Muscle of leg (tissue), 11 donors: ENCODE data around the gene SLC26A6. TPM values are rescaled to one million over a fixed set of nuclear protein-coding genes. Genes with fewer than 3 reads are reported as not detected.

Source experiments
- DNase-seq: peaks from one replicate; pipeline ENCODE4 v3.0.0; 2013
- H3K27ac ChIP-seq: one replicate; pipeline ENCODE4 v1.5.1; 2013; ENCODE audit warnings: mild to moderate bottlenecking, low read length, control low read depth
- H3K27me3 ChIP-seq: one replicate; pipeline ENCODE4 v1.6.1; 2013; ENCODE audit warnings: low read length; ENCODE audit not compliant: control insufficient read depth, insufficient read depth
- H3K36me3 ChIP-seq: one replicate; pipeline ENCODE4 v1.6.1; 2013; ENCODE audit warnings: low read length; ENCODE audit not compliant: control insufficient read depth, insufficient read depth
- H3K4me1 ChIP-seq: one replicate; pipeline ENCODE4 v1.6.1; 2013; ENCODE audit warnings: low read length; ENCODE audit not compliant: control insufficient read depth, insufficient read depth
- H3K4me3 ChIP-seq: one replicate; pipeline ENCODE4 v1.5.1; 2013; ENCODE audit warnings: low read length, control low read depth
- H3K9me3 ChIP-seq: replicated peaks from 2 replicates; pipeline ENCODE4 v1.6.1; 2013; ENCODE audit warnings: low read depth, low read length; ENCODE audit not compliant: control insufficient read depth
- WGBS: methylation state at CpG from one replicate; pipeline ENCODE4 v1.1.5; 2013; ENCODE audit warnings: missing lambda C conversion rate; ENCODE audit not compliant: insufficient coverage; 5-methylcytosine and 5-hydroxymethylcytosine counted together
- polyA plus RNA-seq, 8 donors: library from polyadenylated mRNA; unstranded; fragments of 120-200 nt; gene quantifications; one replicate each; pipeline versions ENCODE4 v1.2.1 to v1.2.3, GENCODE V29; 2013; ENCODE audit warnings: inconsistent platforms in 1 of 8, low replicate concordance in 1 of 8; ENCODE audit not compliant: insufficient read length in 8 of 8, insufficient read depth in 1 of 8
- total RNA-seq: library from RNA; stranded (reverse); fragments of 120-200 nt; gene quantifications from one replicate; pipeline ENCODE4 v1.2.4, GENCODE V29; 2013

Gene SLC26A6
- total and polyA plus RNA-seq, 9 donors: 7.9 to 12.6 (median 9.8) TPM

DNA sequence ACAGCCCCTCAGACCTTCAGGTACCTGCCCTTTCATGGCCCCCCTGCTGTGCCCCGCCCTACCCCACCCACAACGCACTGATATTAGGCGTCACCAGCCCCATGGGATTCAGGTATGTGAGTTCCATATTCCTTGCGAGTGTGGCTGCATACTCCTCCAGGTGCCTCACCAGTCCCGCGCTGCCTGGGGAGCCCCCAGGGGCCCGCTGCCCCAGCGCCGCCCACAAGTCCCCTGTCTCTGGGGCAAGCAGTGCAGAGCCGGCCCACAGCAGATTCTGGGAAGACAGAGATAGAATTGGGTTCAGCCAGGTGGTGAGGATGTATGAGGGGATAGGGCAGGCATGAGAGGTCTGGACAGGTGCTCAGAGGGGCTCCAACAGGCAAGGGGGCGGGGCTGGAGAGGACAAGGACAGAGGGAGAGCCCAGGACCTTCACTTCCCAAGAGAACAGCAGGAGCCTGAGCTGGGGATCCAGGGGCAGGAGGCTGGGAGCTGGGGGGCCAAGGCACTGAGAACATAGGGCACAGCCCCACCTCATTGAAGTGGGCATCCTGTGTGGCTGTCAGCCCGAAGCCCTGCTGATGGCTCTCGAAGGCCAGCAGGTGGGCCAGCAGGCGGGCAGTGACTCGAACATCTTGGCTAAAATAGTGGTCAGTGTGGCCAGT is 13.1 kb upstream of the SLC26A6 start:
- Histone ChIP-seq H3K27me3 (no peaks in the 10 kb centered on the region), H3K9me3 (no peaks in the 10 kb centered on the region), H3K36me3 (no peaks in the 10 kb centered on the region), H3K4me1 (no peaks in the 10 kb centered on the region), H3K4me3 (no peak overlapping the region), H3K27ac (no peak overlapping the region)
- no peak for DNase-seq
- WGBS: 88% methylated on average over 12 of the region's 15 CpGs

DNA sequence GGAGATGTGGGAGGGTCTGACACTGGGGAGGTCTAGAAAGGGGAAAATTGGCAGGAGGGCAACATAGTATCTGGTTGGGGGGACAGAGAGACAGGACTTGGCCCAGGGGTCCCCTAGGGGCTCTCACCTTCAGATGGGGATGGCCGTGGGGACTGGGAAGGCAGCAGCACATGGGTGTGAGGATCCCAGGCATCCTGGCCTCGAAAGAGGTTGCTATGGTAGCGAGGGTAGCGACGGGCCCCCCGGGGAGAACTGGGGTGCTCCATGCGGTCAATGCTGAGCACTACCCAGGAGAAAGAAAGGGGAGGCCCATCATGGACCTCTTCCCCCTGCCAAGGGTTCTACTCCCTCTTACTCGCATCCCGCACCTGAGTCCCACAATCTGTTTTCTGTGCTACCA is 12.5 kb upstream of the SLC26A6 start:
- Histone ChIP-seq H3K4me1 (no peaks in the 10 kb centered on the region), H3K9me3 (no peaks in the 10 kb centered on the region), H3K27ac (no peak overlapping the region), H3K27me3 (no peaks in the 10 kb centered on the region), H3K4me3 (no peak overlapping the region), H3K36me3 (no peaks in the 10 kb centered on the region)
- 72% methylated on average over 3 of the region's 9 CpGs for WGBS
- DNase-seq: no peak

DNA sequence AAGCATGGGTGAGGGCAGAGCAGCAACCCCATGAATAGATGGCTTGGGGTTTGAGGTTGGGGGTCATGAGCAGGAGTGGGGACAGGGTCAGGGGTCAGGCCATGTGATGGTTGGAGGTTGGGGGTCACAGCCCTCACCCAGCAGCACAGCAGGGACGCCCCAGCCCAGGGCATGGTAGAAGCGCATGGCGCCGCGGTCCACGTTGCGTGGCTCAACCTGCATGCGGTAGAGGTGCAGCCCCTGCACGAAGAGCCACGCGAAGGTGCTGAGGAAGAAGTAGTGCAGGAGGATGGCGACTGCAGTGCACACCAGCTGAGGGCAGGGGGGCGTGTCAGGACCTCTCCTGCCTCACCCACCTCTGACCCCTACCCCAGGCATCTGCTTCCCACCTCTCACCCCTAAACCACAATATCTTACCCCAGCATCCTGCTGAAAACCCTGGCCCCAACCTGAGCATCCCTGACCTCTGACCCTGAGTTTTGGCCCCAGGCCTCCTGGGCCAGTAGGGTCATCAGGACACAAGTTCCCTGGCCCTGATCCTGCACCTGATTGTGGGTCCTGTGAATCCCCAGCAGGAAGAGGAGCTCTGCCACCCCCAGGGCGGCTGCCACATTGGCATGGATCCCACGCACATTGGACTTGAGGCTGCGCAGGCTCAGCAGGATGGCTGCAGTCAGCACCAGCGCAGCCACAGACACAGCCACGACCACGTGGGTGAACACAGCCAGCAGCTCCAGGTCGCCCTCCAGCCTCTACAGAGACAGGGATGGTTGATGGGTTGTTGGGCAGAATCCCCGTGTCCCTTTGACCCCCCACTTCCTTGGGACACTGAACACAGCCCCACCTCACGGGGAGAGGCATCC is 9.9 kb upstream of the SLC26A6 start:
- 92% methylated on average over 16 of the region's 22 CpGs for WGBS
- Histone ChIP-seq H3K9me3 (no peaks in the 10 kb centered on the region), H3K27ac (no peak overlapping the region), H3K36me3 (no peaks in the 10 kb centered on the region), H3K4me1 (no peaks in the 10 kb centered on the region), H3K4me3 (no peak overlapping the region), H3K27me3 (peaks cover 2% of the 10 kb centered on the region)
- DNase-seq: no peak

DNA sequence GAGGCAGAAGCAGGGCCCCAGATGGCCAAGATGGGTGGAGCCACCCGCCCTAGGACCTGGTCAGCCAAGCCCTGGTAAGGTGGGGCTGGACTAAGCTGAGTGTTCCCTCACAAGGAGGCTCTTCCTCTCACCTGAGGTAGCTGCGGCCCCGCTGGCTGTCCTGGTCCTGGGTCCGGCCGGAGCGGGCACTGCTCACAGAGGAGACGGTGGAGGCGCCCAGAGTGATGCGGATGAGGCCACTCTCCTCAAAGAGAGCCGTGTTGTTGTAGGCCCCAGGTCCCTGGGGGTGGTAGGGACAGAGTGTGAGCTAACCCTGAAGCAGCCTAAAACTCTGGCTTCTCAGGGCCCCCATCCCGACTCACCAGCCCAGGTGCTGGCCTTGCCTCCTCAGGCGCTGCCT is 7.3 kb upstream of the SLC26A6 start:
- 90% methylated on average over 12 of the region's 12 CpGs for WGBS
- no peak overlapping the region for H3K4me3 ChIP-seq

DNA sequence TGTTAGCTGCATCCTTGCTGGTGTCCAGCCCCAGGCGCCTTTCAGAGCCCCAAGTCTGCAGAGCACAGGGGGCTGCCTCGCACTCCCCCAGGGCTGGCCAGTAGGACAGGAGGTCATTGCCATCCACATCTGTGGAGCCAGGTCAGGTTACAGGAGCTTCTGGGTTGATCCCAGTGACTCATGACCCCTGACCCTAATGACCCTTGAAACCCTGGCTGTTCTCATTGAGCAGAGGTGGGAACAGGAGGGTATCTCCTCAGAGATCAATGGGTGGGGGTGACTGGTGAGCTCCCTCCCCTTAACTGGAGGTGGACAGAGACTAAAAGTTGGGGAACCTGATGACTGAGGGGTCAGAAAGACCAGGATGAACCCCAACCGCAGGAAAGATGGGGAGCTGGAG is 6.1 kb upstream of the SLC26A6 start:
- Histone ChIP-seq H3K36me3 (no peaks in the 10 kb centered on the region), H3K4me1 (peaks cover 4% of the 10 kb centered on the region), H3K9me3 (no peaks in the 10 kb centered on the region), H3K27ac (no peak overlapping the region), H3K27me3 (peaks cover 3% of the 10 kb centered on the region), H3K4me3 (no peak overlapping the region)
- WGBS: 68% methylated on average over 3 of the region's 3 CpGs
- no peak for DNase-seq

More for the DNA sequence above, 7.3 kb upstream of the SLC26A6 start:
- Histone ChIP-seq H3K4me1 (no peaks in the 10 kb centered on the region), H3K36me3 (no peaks in the 10 kb centered on the region), H3K27ac (no peak overlapping the region), H3K9me3 (no peaks in the 10 kb centered on the region), H3K27me3 (peaks cover 3% of the 10 kb centered on the region)
- DNase-seq: no peak

DNA sequence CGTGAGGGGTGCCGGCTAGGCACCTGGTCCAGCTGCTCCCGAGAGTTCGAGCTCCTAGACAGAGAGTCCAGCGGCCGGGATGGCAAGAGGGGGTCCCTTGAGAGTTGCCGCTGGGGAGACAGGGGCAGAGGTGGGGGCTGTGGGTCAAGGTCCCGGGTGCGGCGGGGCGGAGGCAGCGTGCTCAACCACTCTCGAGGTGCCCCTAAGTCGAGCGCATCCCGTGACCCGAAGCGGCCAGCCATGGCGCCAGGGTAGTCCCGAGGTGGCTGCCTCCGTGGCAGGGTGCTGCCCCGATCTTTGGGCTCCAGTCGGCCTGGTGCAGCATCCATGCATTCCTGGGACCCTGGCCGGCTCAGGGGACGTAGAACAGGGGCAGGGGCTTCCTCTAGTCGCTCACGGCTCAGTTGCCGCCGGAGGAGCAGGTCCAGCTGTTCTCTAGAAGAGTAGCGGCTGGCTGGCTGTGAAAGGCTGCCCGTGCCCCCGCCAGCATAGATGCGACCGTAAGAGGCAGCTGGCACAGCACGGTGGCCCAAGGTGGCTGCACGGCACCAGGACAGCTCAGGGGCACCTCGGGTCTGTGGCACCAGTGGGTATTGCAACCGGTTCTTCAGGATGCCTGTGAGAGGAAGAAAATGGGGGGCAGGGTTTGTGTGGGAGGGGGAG is 4.8 kb upstream of the SLC26A6 start:
- H3K27me3 ChIP-seq: peaks cover 3% of the 10 kb centered on the region
- no peak for DNase-seq
- no peaks in the 10 kb centered on the region for H3K36me3 ChIP-seq
- H3K27ac ChIP-seq: no peak overlapping the region
- H3K4me1 ChIP-seq: peaks cover 13% of the 10 kb centered on the region
- no peak overlapping the region for H3K4me3 ChIP-seq
- H3K9me3 ChIP-seq: no peaks in the 10 kb centered on the region
- 82% methylated on average over 33 of the region's 38 CpGs for WGBS

DNA sequence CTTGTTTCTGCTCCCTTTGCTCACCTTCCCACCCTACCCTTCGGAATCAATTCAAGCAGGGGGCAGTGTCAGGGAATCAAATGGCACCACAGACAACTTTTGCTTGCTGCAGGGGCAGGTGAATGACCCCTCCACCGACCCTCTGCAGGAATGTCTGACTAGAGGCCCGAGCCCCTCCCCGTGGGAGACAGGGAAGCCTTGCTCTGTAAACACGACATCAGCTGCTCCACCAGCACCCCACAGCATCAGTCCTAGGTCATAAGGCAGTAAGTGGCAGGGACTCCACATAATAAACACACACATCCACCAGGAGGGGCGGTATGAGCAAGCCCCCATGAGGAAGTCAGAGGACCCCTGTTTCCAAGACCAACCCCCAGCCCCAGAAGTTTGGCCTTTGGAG is 2.0 kb upstream of the SLC26A6 start:
- H3K9me3 ChIP-seq: no peaks in the 10 kb centered on the region
- 40% methylated on average over 5 of the region's 6 CpGs for whole genome bisulfite sequencing
- no peak overlapping the region for H3K27ac ChIP-seq
- no peak overlapping the region for H3K4me3 ChIP-seq
- peaks cover 4% of the 10 kb centered on the region for H3K36me3 ChIP-seq
- H3K4me1 ChIP-seq: peaks cover 24% of the 10 kb centered on the region
- peaks cover 3% of the 10 kb centered on the region for H3K27me3 ChIP-seq
- DNase-seq: no peak

DNA sequence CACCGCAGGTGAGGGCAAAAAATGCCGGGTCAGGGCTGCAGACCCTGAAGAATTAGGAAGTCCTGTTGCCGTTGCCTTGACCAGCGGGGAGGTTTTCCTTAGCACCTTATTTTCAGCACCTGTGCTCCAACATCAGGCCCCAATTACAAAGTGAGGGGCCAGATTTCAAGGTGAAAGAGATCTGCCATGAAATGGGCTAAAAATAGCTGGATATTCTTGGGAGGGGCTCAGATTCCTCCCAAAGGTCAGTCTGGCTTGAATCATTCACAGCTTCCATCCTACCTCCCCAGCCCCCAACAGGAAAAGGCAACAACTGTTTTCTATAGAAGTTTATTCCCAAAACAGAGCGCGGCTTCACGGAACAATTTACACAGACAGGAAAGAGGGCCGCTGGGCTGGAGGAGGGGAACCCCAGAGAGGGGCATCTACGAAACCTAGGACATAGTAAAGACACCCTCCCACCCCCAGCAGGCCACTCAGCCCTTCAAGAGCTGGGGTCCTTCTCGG is 941 bp upstream of the SLC26A6 start:
- H3K9me3 ChIP-seq: no peaks in the 10 kb centered on the region
- peaks cover 3% of the 10 kb centered on the region for H3K27me3 ChIP-seq
- DNase-seq: peak; percentile 67
- H3K27ac ChIP-seq: peak overlapping the region; percentile 91
- WGBS: 13% methylated on average over 3 of the region's 10 CpGs
- H3K4me3 ChIP-seq: peak overlapping the region; percentile 87
- peaks cover 25% of the 10 kb centered on the region for H3K4me1 ChIP-seq
- H3K36me3 ChIP-seq: peaks cover 12% of the 10 kb centered on the region

DNA sequence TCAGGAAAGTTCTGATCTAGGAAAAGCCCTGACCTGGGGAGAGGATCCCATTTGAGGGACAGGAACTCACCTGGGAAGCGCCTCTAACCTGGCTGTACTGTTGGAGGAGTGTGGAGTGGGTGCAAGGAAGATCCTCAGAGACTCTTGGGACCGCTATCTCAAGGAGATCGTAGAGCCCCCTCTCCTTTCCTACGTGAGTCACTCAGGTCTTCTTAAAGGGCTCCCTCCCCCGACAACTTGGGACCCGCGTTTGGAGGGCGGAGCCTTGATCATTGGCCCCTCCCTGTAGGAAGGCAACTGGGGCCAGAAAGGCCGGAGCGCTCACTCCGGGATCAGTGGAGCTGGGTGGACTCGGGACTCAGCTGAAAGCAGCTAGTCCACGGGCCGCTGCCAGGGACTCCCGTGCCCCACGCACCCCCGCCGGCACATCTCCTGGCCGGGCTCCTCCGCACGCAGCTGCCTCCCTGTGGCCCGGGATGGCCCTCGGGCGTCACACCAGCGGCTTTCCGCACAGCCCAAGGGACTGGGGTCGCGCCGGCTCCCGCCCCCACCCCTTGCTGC is 520 bp downstream of the SLC26A6 start:
- Histone ChIP-seq H3K4me3 (peak overlapping the region; percentile 87), H3K4me1 (peaks cover 27% of the 10 kb centered on the region), H3K27me3 (no peaks in the 10 kb centered on the region), H3K36me3 (peaks cover 24% of the 10 kb centered on the region), H3K27ac (peak overlapping the region; percentile 62), H3K9me3 (no peaks in the 10 kb centered on the region)
- peak; percentile 58 for DNase-seq
- WGBS: under 1% methylated on average over 27 of the region's 30 CpGs

DNA sequence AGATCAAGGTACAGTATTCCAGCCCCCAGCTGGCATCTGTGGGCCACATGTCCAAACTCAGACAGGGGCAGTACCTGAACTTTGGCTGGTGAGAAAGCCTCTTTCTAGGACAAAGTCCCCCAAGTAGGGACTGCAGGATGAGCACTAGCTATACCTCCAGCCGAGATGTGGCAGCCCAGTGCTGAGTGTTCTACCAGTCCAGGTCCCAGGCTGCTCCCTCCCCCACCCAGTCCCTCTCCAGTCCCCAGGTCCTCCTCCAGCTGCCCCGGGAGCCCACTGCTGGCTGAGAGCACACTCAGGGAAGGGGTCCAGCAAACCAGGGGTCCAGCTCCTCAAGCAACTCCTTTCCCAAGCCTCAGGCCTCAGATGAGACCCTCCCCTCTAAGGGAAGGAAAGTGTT is 1.5 kb downstream of the SLC26A6 start:
- Histone ChIP-seq H3K4me1 (peaks cover 27% of the 10 kb centered on the region), H3K4me3 (no peak overlapping the region), H3K27ac (no peak overlapping the region), H3K9me3 (no peaks in the 10 kb centered on the region), H3K27me3 (no peaks in the 10 kb centered on the region), H3K36me3 (peaks cover 24% of the 10 kb centered on the region)
- DNase-seq: no peak
- 67% methylated on average over 1 of the region's 2 CpGs for WGBS
